D721Med (cell line): ENCODE results near the gene SH3BP2.

Experiments used
- DNase-seq: peaks from one replicate; pipeline ENCODE4 v3.0.0; 2011; ENCODE audit warnings: low spot score; ENCODE audit not compliant: insufficient read length
- FAIRE-seq: peaks from 2 replicates; lab custom pipeline; 2011; peaks lifted over from hg19 to GRCh38; lab: Jason Lieb, UNC
- CTCF ChIP-seq: IDR thresholded peaks from 2 replicates; pipeline ENCODE4 v1.5.1; 2012; ENCODE audit warnings: mild to moderate bottlenecking, control low read depth; ENCODE audit not compliant: insufficient read depth; ENCODE audit errors: missing control alignments

Gene SH3BP2

GRCh38 chr4:2798399-2799223, 5.7 kb downstream of the SH3BP2 start:
- no peak for DNase-seq
- no peak for TF ChIP-seq CTCF
- FAIRE-seq, result no peak

- no peak for DNase-seq
- no peak for FAIRE-seq
- no peak for TF ChIP-seq CTCF
These were observed 6.5 kb downstream of the SH3BP2 start for GRCh38 chr4:2799224-2799911.

GRCh38 chr4:2799971-2800690, 7.2 kb downstream of the SH3BP2 start:
- no peak for TF ChIP-seq CTCF
- no peak for FAIRE-seq
- DNase-seq, result no peak

GRCh38 chr4:2800691-2801596, 8.1 kb downstream of the SH3BP2 start:
- no peak for TF ChIP-seq CTCF
- FAIRE-seq (no peak), DNase-seq (no peak)

- DNase-seq (no peak), FAIRE-seq (no peak)
- no peak for TF ChIP-seq CTCF
These were observed 10.0 kb downstream of the SH3BP2 start for GRCh38 chr4:2802618-2803531.
